ENCODE data around the gene PRRX2.
A peak's percentile ranks its signal among the peaks of the same experiment; 100 is the strongest.

DNA sequence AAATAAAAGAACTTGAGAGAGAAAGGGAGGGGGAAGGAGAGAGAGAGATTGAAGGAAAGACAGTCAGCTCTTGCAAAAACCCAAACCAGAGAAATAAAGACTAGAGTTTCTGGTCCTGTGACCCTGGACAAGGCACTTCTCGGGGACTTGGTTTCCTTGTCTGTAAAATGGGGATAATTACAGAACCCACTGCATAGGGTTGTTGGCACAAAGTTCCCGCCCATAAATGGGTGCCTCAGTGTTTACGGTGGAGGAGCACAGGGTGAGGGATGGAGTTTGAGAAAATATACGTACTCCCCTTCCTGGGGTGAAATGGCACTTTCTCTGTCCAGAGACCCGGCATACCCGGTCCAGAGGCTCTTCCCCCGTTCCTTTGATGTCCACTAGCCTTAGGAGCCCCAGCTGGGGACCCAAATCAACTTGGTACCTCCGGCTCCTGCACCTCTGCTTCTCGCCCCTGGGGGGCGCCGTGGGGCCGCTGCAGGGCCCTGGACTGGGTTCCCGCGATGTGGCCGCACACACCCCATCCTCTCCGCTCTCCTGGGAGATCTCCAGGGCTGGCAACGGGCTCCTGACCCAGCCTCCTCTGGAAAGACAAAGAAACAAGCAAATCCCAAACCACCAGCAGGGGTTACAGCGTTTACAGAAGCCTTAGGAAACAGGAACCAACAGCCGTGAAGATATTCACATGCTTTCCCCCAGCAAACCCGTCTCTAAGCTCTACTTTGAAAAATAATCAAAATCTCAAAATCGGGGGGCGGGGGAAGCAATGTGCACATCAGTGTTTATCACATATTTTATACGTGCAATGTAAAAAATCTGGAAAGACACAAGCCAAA is 61.1 kb downstream of the PRRX2 start:
- TF ChIP-seq, protein P1, sequence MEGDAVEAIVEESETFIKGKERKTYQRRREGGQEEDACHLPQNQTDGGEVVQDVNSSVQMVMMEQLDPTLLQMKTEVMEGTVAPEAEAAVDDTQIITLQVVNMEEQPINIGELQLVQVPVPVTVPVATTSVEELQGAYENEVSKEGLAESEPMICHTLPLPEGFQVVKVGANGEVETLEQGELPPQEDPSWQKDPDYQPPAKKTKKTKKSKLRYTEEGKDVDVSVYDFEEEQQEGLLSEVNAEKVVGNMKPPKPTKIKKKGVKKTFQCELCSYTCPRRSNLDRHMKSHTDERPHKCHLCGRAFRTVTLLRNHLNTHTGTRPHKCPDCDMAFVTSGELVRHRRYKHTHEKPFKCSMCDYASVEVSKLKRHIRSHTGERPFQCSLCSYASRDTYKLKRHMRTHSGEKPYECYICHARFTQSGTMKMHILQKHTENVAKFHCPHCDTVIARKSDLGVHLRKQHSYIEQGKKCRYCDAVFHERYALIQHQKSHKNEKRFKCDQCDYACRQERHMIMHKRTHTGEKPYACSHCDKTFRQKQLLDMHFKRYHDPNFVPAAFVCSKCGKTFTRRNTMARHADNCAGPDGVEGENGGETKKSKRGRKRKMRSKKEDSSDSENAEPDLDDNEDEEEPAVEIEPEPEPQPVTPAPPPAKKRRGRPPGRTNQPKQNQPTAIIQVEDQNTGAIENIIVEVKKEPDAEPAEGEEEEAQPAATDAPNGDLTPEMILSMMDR (IDR thresholded peaks at IDR 0.05), result peak; percentile 71 to 88 (median 79)
- no peak for TF ChIP-seq POLR2A (IDR thresholded peaks at IDR 0.05)

All from upper lobe of left lung (tissue), 4 donors.